K562 (cell line): ENCODE results near the gene AKAP13. TPM values are rescaled to one million over a fixed set of nuclear protein-coding genes. Genes with fewer than 3 reads are reported as not detected.

Experiments
- ARNT ChIP-seq, 2 experiments: fragments of 450-650 bp; IDR thresholded peaks; 2 replicates each; pipeline ENCODE4 v1.6.1; 2016; ENCODE audit warnings: mild to moderate bottlenecking in 1 of 2
- BACH1 ChIP-seq: fragments of 200-800 bp; sonication (Bioruptor generic); IDR thresholded peaks from 2 replicates; pipeline ENCODE4 v1.6.1; 2016; ENCODE audit warnings: missing genetic modification characterization, missing compliant biosample characterization
- FOXK1 ChIP-seq: sonication (generic); formaldehyde crosslinking; IDR thresholded peaks from 2 replicates; pipeline ENCODE4 v1.8.0; 2022; ENCODE audit warnings: missing genetic modification reagents, mild to moderate bottlenecking, borderline replicate concordance
- MYNN ChIP-seq, 2 experiments: sonication (generic); formaldehyde crosslinking in 1 of 2; IDR thresholded peaks; 2 replicates each; pipeline versions ENCODE4 v1.5.0 to v1.6.1; 2016 to 2020; ENCODE audit warnings: antibody characterized with exemption in 1 of 2, missing genetic modification reagents in 1 of 2
- NELFE ChIP-seq: IDR thresholded peaks from 2 replicates; pipeline ENCODE4 v1.6.1; 2011; ENCODE audit warnings: mild to moderate bottlenecking; ENCODE audit not compliant: insufficient read depth, insufficient read length
- RAD21 ChIP-seq, 2 experiments: fragments of 250-450 bp in 1 of 2; fragments of 450-650 bp in 1 of 2; sonication (Bioruptor Pico) in 1 of 2; formaldehyde crosslinking in 1 of 2; IDR thresholded peaks in 1 of 2; conservative IDR thresholded peaks in 1 of 2; 2 replicates each; pipeline versions ENCODE4 v1.4.0 to v1.8.0; 2020 to 2022; ENCODE audit warnings: mild to moderate bottlenecking in 2 of 2, moderate library complexity in 1 of 2
- RBBP5 ChIP-seq: fragments of 200-600 bp; sonication (generic); IDR thresholded peaks from 2 replicates; pipeline ENCODE4 v1.6.1; 2012; ENCODE audit warnings: borderline replicate concordance, mild to moderate bottlenecking, low read length, control low read depth, inconsistent platforms; ENCODE audit not compliant: insufficient read depth, poor library complexity, severe bottlenecking
- SETDB1 ChIP-seq: IDR thresholded peaks from one replicate; pipeline ENCODE4 v1.6.1; 2012; ENCODE audit warnings: low read length, control low read depth, inconsistent platforms
- SUPT5H ChIP-seq: fragments of 450-650 bp; IDR thresholded peaks from 2 replicates; pipeline ENCODE4 v1.6.1; 2016
- ZBTB43 ChIP-seq: sonication (generic); formaldehyde crosslinking; IDR thresholded peaks from 2 replicates; pipeline ENCODE4 v1.8.0; 2023; ENCODE audit warnings: mild to moderate bottlenecking, missing genetic modification reagents
- ZFP1 ChIP-seq: fragments of 450-650 bp; formaldehyde crosslinking; IDR thresholded peaks from 2 replicates; pipeline ENCODE4 v1.4.0; 2020; ENCODE audit warnings: mild to moderate bottlenecking, mixed read lengths
- ZNF384 ChIP-seq: IDR thresholded peaks from 2 replicates; pipeline ENCODE4 v1.6.1; 2012; ENCODE audit warnings: low read depth, low read length, improper control_type of control experiment
- ZNF668 ChIP-seq: fragments of 250-450 bp; sonication (Bioruptor Pico); IDR thresholded peaks from 2 replicates; pipeline ENCODE4 v1.8.0; 2022; ENCODE audit warnings: mild to moderate bottlenecking, inconsistent platforms
- polyA plus RNA-seq, 8 experiments: library from polyadenylated mRNA; depleted of rRNA in 4 of 8; stranded (reverse) in 5 of 8; unstranded in 3 of 8; fragments of >200 nt; fragmentation: Nextera tagmentation in 2 of 8; fragmentation: Illumina TruSeq in 1 of 8; extraction: Ambion mirVana in 2 of 8; extraction: Trizol in 1 of 8; gene quantifications; 2 replicates each; pipeline versions ENCODE4 v1.2.1 to v1.2.3, GENCODE V29; 2011 to 2014; ENCODE audit warnings: inconsistent platforms in 1 of 8, missing spikeins in 1 of 8
- total RNA-seq, 7 experiments: library from RNA; depleted of rRNA in 6 of 7; stranded (reverse); fragments of >200 nt in 6 of 7; fragmentation: Illumina TruSeq in 2 of 7; extraction: Trizol in 2 of 7; gene quantifications; 2 replicates each; pipeline versions ENCODE4 v1.2.1 to v1.2.3, GENCODE V29; 2011 to 2021; ENCODE audit warnings: low replicate concordance in 1 of 7
- TF ChIP-seq, protein P1 (sequence below): fragments of 150-350 bp; conservative IDR thresholded peaks from 2 replicates; pipeline ENCODE4 v1.6.1; 2014; ENCODE audit warnings: low read length
- TF ChIP-seq, protein P2 (sequence below): fragments of 250-450 bp; sonication (Bioruptor Pico); IDR thresholded peaks from 2 replicates; pipeline ENCODE4 v1.5.0; 2021; ENCODE audit warnings: mild to moderate bottlenecking, borderline replicate concordance

Gene AKAP13
- total and polyA plus RNA-seq, 9 of the 15 experiments (the other 6 are each of a cell fraction or from before 2014, with no cell fraction given): 0.03 to 1.7 (median 0.42) TPM

- TF ChIP-seq, protein P1, sequence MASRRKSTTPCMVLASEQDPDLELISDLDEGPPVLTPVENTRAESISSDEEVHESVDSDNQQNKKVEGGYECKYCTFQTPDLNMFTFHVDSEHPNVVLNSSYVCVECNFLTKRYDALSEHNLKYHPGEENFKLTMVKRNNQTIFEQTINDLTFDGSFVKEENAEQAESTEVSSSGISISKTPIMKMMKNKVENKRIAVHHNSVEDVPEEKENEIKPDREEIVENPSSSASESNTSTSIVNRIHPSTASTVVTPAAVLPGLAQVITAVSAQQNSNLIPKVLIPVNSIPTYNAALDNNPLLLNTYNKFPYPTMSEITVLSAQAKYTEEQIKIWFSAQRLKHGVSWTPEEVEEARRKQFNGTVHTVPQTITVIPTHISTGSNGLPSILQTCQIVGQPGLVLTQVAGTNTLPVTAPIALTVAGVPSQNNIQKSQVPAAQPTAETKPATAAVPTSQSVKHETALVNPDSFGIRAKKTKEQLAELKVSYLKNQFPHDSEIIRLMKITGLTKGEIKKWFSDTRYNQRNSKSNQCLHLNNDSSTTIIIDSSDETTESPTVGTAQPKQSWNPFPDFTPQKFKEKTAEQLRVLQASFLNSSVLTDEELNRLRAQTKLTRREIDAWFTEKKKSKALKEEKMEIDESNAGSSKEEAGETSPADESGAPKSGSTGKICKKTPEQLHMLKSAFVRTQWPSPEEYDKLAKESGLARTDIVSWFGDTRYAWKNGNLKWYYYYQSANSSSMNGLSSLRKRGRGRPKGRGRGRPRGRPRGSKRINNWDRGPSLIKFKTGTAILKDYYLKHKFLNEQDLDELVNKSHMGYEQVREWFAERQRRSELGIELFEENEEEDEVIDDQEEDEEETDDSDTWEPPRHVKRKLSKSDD: no peak
- TF ChIP-seq ZNF668 (CRISPR knock-in tag) (no peak), ZNF384 (no peak), RBBP5 (no peak), ZFP1 (CRISPR knock-in tag) (no peak), ARNT (IDR thresholded peaks at IDR 0.05) (no peak), RAD21 (CRISPR knock-in tag; conservative IDR thresholded peaks at IDR 0.05 in 1 of 2, IDR thresholded peaks at IDR 0.05 in 1 of 2) (no peak), ZBTB43 (CRISPR knock-in tag) (no peak), SUPT5H (no peak), MYNN (IDR thresholded peaks at IDR 0.05) (no peak), MYNN (CRISPR knock-in tag; IDR thresholded peaks at IDR 0.05) (no peak), NELFE (no peak), SETDB1 (no peak), BACH1 (no peak), FOXK1 (CRISPR knock-in tag) (no peak)
- TF ChIP-seq, protein P2, sequence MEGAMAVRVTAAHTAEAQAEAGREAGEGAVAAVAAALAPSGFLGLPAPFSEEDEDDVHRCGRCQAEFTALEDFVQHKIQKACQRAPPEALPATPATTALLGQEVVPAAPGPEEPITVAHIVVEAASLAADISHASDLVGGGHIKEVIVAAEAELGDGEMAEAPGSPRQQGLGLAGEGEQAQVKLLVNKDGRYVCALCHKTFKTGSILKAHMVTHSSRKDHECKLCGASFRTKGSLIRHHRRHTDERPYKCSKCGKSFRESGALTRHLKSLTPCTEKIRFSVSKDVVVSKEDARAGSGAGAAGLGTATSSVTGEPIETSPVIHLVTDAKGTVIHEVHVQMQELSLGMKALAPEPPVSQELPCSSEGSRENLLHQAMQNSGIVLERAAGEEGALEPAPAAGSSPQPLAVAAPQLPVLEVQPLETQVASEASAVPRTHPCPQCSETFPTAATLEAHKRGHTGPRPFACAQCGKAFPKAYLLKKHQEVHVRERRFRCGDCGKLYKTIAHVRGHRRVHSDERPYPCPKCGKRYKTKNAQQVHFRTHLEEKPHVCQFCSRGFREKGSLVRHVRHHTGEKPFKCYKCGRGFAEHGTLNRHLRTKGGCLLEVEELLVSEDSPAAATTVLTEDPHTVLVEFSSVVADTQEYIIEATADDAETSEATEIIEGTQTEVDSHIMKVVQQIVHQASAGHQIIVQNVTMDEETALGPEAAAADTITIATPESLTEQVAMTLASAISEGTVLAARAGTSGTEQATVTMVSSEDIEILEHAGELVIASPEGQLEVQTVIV (CRISPR knock-in tag): no peak
Measured at GRCh38 chr15:85657132-85657531, 276.7 kb downstream of the AKAP13 start (continued).
